ENCODE results near the gene TBC1D21. TPM values are rescaled to one million over a fixed set of nuclear protein-coding genes. Genes with fewer than 3 reads are reported as not detected.

TBC1D21 gene, protein sequence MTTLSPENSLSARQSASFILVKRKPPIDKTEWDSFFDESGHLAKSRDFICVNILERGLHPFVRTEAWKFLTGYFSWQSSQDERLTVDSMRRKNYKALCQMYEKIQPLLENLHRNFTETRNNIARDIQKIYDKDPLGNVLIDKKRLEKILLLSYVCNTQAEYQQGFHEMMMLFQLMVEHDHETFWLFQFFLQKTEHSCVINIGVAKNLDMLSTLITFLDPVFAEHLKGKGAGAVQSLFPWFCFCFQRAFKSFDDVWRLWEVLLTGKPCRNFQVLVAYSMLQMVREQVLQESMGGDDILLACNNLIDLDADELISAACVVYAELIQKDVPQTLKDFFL
- not detected in 2 replicates for total RNA-seq

DNA sequence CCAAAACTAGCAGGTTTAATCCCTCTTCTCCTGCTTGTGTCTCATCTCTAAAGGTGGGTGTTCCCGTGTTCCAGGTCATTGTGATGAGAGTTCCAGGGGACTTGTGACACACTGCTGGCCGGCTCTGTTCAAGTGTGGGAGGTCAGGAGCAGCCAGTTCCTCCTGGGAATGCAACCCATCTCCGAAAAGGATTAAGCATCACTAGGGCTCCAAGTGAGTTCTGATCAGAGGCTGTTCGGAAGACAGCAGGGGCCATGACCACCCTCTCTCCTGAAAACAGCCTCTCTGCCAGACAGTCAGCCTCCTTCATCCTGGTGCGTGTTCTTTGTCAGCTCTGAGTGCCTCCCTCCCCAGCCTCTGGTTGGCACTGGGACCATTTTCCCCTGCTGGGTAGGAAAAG, at the start of gene TBC1D21:
TBC1D21 (plus strand) TSS at position 109 of the 400 bp plus-strand sequence; CDS start at position 255, 146 bp downstream.

DNA sequence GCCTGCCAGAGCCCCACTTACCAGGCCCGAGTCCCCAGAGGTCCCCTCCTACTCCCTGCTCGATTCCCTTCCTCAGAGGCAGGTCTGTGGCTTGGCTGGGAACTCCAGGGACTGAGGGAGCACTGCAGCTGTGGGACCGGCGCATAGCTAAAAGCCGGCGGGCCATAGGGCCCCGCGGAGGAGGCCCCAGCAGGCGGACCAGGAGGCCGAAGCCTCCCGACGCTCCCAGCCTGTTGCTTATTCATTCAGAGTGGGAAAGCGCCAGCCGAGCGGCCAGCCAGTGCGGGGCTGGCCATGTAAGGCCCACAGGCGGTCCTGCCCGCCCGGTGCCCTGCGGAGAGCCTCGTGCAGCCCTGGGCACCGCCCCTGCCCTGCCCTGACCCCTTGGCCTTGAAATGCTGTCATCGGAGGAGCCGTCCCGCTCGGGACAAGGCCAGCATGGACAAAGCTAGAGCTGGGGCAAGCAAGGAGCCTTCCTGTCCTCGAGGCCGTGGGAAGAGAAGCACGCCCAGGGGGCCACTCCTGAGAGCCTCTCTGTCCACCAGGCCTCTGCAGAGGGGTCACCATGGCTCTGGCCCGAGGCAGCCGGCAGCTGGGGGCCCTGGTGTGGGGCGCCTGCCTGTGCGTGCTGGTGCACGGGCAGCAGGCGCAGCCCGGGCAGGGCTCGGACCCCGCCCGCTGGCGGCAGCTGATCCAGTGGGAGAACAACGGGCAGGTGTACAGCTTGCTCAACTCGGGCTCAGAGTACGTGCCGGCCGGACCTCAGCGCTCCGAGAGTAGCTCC, 53.0 kb downstream of the TBC1D21 start, which contains the start of gene LOXL1:
LOXL1 (plus strand) TSS at position 244 of the 784 bp plus-strand sequence; CDS start at position 566, 322 bp downstream.

Other genes with a start within 250 kb of the TBC1D21 start
- gene NPTN, start 240.2 kb upstream of the TBC1D21 start, total RNA-seq, result 210 and 223 TPM in 2 replicates
- 119 and 158 TPM in 2 replicates for gene CD276, start 189.2 kb upstream of the TBC1D21 start, total RNA-seq
- gene INSYN1, start 120.2 kb upstream of the TBC1D21 start, total RNA-seq, result 3.0 and 5.2 TPM in 2 replicates
- 186 and 204 TPM in 2 replicates for gene LOXL1, start 52.9 kb downstream of the TBC1D21 start, total RNA-seq
- gene STOML1, start 118.7 kb downstream of the TBC1D21 start, total RNA-seq, result 22.4 and 24.7 TPM in 2 replicates
- 21.3 and 44.0 TPM in 2 replicates for gene PML, start 121.2 kb downstream of the TBC1D21 start, total RNA-seq
- gene GOLGA6A, start 209.0 kb downstream of the TBC1D21 start, total RNA-seq, result not detected in 2 replicates